Measurements from ENCODE around the gene DDB1. TPM values are rescaled to one million over a fixed set of nuclear protein-coding genes. Genes with fewer than 3 reads are reported as not detected.
A peak's percentile ranks its signal among the peaks of the same experiment; 100 is the strongest.

DDB1 gene
- total and polyA plus RNA-seq, 2 of the 13 experiments (the other 11 are each of a cell fraction or from before 2014, with no cell fraction given): 217 to 266 TPM

- TF ChIP-seq BRF2 (CRISPR knock-in tag; IDR thresholded peaks at IDR 0.05): 0 out of 2 replicates have a peak, but pooled peaks have one; percentile 81
- no peak; the same call in 1 of the 2 replicates for TF ChIP-seq PRDM15 (CRISPR knock-in tag; IDR thresholded peaks at IDR 0.05)
- no peak for TF ChIP-seq MIXL1 (CRISPR knock-in tag; IDR thresholded peaks at IDR 0.05)
- TF ChIP-seq GPBP1L1 (CRISPR knock-in tag; IDR thresholded peaks at IDR 0.05): no peak
- TF ChIP-seq SALL2 (CRISPR knock-in tag; IDR thresholded peaks at IDR 0.05): peak; percentile 74; the same call in 1 of the 2 replicates
- TF ChIP-seq SMYD3 (CRISPR knock-in tag; IDR thresholded peaks at IDR 0.05): no peak
- no peak for TF ChIP-seq KDM1A (CRISPR knock-in tag; IDR thresholded peaks at IDR 0.05)
- TF ChIP-seq YEATS4 (CRISPR knock-in tag; IDR thresholded peaks at IDR 0.05; ENCODE audit: borderline replicate concordance): peak; percentile 96
- peak; percentile 89 for TF ChIP-seq UBTF (CRISPR knock-in tag; IDR thresholded peaks at IDR 0.05)
- no peak for TF ChIP-seq NFIC (IDR thresholded peaks at IDR 0.05; ENCODE audit: low read length)
- no peak for TF ChIP-seq ZNF619 (CRISPR knock-in tag; IDR thresholded peaks at IDR 0.05)
- TF ChIP-seq ZNF691 (CRISPR knock-in tag; IDR thresholded peaks at IDR 0.05; ENCODE audit: borderline replicate concordance, low read depth): peak; percentile 41; the same call in 1 of the 2 replicates
- 0 out of 2 replicates have a peak, but pooled peaks have one; percentile 52 for TF ChIP-seq GTF3A (CRISPR knock-in tag; conservative IDR thresholded peaks at IDR 0.05)
- no peak for TF ChIP-seq PRMT3 (CRISPR knock-in tag; IDR thresholded peaks at IDR 0.05; ENCODE audit: borderline replicate concordance, low read depth)
- 0 out of 2 replicates have a peak, but pooled peaks have one; percentile 12 for TF ChIP-seq CREBL2 (CRISPR knock-in tag; IDR thresholded peaks at IDR 0.05; ENCODE audit: borderline replicate concordance)
- no peak for TF ChIP-seq EHMT2 (IDR thresholded peaks at IDR 0.05; ENCODE audit: borderline replicate concordance, low read depth, low read length)
- peak; percentile 89 for TF ChIP-seq SRSF1 (optimal IDR thresholded peaks at IDR 0.05; ENCODE audit: low read depth, low read length)
- TF ChIP-seq ZSCAN12 (CRISPR knock-in tag; IDR thresholded peaks at IDR 0.05): peak; percentile 12; the same call in 1 of the 2 replicates
- peak; percentile 27; the same call in 1 of the 2 replicates for TF ChIP-seq ZNF446 (CRISPR knock-in tag; IDR thresholded peaks at IDR 0.05)
Observed at GRCh38 chr11:61361741-61362541, 29.0 kb upstream of the DDB1 start, which contains the start of the genes CYB561A3 and TMEM138 (continued).
